WTC11 (cell line): ENCODE measurements around the gene IGSF6. TPM values are rescaled to one million over a fixed set of nuclear protein-coding genes. Genes with fewer than 3 reads are reported as not detected.

Source experiments
- ATAC-seq: fragments of 200-7000 bp; cut with Tn5 transposase; 2 replicates; pipeline ENCODE4 v1.10.0; 2021; ENCODE audit warnings: mild to moderate bottlenecking, moderate library complexity
- CTCF ChIA-PET: fragments of 300-600 bp; sonication (Branson Sonifier 250); formaldehyde crosslinking; loops from one replicate; lab custom pipeline; 2021; ENCODE audit warnings: antibody characterized with exemption; lab: Charles Lee
- POLR2A ChIA-PET: fragments of 350-600 bp; sonication (Branson Sonifier 250); formaldehyde crosslinking; loops from one replicate; lab custom pipeline; 2021; ENCODE audit warnings: antibody characterized with exemption; lab: Charles Lee
- DNase-seq: peaks from one replicate; pipeline ENCODE4 v3.0.0; 2021; ENCODE audit warnings: low spot score
- H3K27ac Mint-ChIP-seq: 2 replicates; pipeline ENCODE4 v1.8.0; 2021; ENCODE audit warnings: mixed read lengths
- H3K27me3 Mint-ChIP-seq: 2 replicates; pipeline ENCODE4 v1.8.0; 2021; ENCODE audit warnings: low read depth, mild to moderate bottlenecking, moderate library complexity, mixed read lengths
- H3K36me3 Mint-ChIP-seq: 2 replicates; pipeline ENCODE4 v1.8.0; 2021; ENCODE audit warnings: mixed read lengths
- H3K4me1 Mint-ChIP-seq: 2 replicates; pipeline ENCODE4 v1.8.0; 2022; ENCODE audit warnings: mixed read lengths
- H3K4me3 Mint-ChIP-seq: 2 replicates; pipeline ENCODE4 v1.8.0; 2021; ENCODE audit warnings: mild to moderate bottlenecking, moderate library complexity, mixed read lengths
- H3K9me3 Mint-ChIP-seq: 2 replicates; pipeline ENCODE4 v1.8.0; 2021; ENCODE audit warnings: mixed read lengths
- ETV6 ChIP-seq: sonication (generic); formaldehyde crosslinking; IDR thresholded peaks from 2 replicates; pipeline ENCODE4 v1.8.1; 2022; ENCODE audit warnings: mild to moderate bottlenecking, missing genetic modification reagents
- FOXP1 ChIP-seq: sonication (generic); formaldehyde crosslinking; IDR thresholded peaks from 2 replicates; pipeline ENCODE4 v1.8.0; 2022; ENCODE audit warnings: missing genetic modification reagents, mild to moderate bottlenecking, moderate library complexity, borderline replicate concordance
- GABPB1 ChIP-seq: sonication (generic); formaldehyde crosslinking; IDR thresholded peaks from 2 replicates; pipeline ENCODE4 v1.8.1; 2023; ENCODE audit warnings: mild to moderate bottlenecking, missing genetic modification reagents
- GRHL2 ChIP-seq: fragments of 250-450 bp; sonication (Bioruptor Pico); IDR thresholded peaks from 2 replicates; pipeline ENCODE4 v1.8.0; 2022; ENCODE audit warnings: mild to moderate bottlenecking, moderate library complexity; ENCODE audit not compliant: insufficient replicate concordance, severe bottlenecking
- JUN ChIP-seq: sonication (generic); formaldehyde crosslinking; IDR thresholded peaks from 2 replicates; pipeline ENCODE4 v1.8.0; 2023; ENCODE audit warnings: mild to moderate bottlenecking, missing genetic modification reagents
- MXD4 ChIP-seq: fragments of 250-450 bp; sonication (Bioruptor Pico); IDR thresholded peaks from 2 replicates; pipeline ENCODE4 v1.8.0; 2021; ENCODE audit warnings: mild to moderate bottlenecking, moderate library complexity, borderline replicate concordance
- MYBL2 ChIP-seq: sonication (generic); formaldehyde crosslinking; IDR thresholded peaks from 2 replicates; pipeline ENCODE4 v1.8.1; 2023; ENCODE audit warnings: mild to moderate bottlenecking, moderate library complexity, missing genetic modification reagents
- NR3C1 ChIP-seq: sonication (generic); formaldehyde crosslinking; conservative IDR thresholded peaks from 2 replicates; pipeline ENCODE4 v1.8.1; 2023; ENCODE audit warnings: low read depth, mild to moderate bottlenecking, missing genetic modification reagents
- RELA ChIP-seq: sonication (generic); formaldehyde crosslinking; IDR thresholded peaks from 2 replicates; pipeline ENCODE4 v1.8.1; 2022; ENCODE audit warnings: missing genetic modification reagents, mild to moderate bottlenecking, borderline replicate concordance
- TCF7 ChIP-seq: sonication (generic); formaldehyde crosslinking; IDR thresholded peaks from 2 replicates; pipeline ENCODE4 v1.8.0; 2022; ENCODE audit warnings: mild to moderate bottlenecking, low read depth, missing genetic modification reagents, moderate library complexity
- TEAD1 ChIP-seq: sonication (generic); formaldehyde crosslinking; IDR thresholded peaks from 2 replicates; pipeline ENCODE4 v1.8.0; 2022; ENCODE audit warnings: mild to moderate bottlenecking, missing genetic modification reagents
- TEAD4 ChIP-seq: sonication (generic); formaldehyde crosslinking; IDR thresholded peaks from 2 replicates; pipeline ENCODE4 v1.8.0; 2022; ENCODE audit warnings: mild to moderate bottlenecking, missing genetic modification reagents
- ZNF121 ChIP-seq: sonication (generic); formaldehyde crosslinking; IDR thresholded peaks from 2 replicates; pipeline ENCODE4 v1.8.0; 2023; ENCODE audit warnings: missing genetic modification reagents
- ZNF138 ChIP-seq: sonication (generic); formaldehyde crosslinking; conservative IDR thresholded peaks from 2 replicates; pipeline ENCODE4 v1.8.1; 2022; ENCODE audit warnings: mild to moderate bottlenecking, moderate library complexity, missing genetic modification reagents
- ZNF423 ChIP-seq: fragments of 250-450 bp; sonication (Bioruptor Pico); IDR thresholded peaks from 2 replicates; pipeline ENCODE4 v2.1.2; 2022; ENCODE audit warnings: mild to moderate bottlenecking, moderate library complexity
- total RNA-seq: library from RNA; stranded (reverse); gene quantifications from 3 replicates; pipeline ENCODE4 v1.2.3, GENCODE V29; 2021
- TF ChIP-seq, protein P1 (sequence below): fragments of 250-450 bp; sonication (Bioruptor Pico); IDR thresholded peaks from 2 replicates; pipeline ENCODE4 v1.9.0; 2021; ENCODE audit warnings: moderate library complexity, mild to moderate bottlenecking, inconsistent platforms, borderline replicate concordance
- TF ChIP-seq, protein P2 (sequence below): fragments of 200-600 bp; IDR thresholded peaks from 2 replicates; pipeline ENCODE4 v1.8.0; 2022; ENCODE audit warnings: antibody characterized with exemption
- TF ChIP-seq, protein P3 (sequence below): sonication (generic); formaldehyde crosslinking; IDR thresholded peaks from 2 replicates; pipeline ENCODE4 v1.8.1; 2022; ENCODE audit warnings: low read depth, missing genetic modification reagents, borderline replicate concordance
- TF ChIP-seq, protein P4 (sequence below): fragments of 250-450 bp; sonication (Bioruptor Pico); IDR thresholded peaks from 2 replicates; pipeline ENCODE4 v1.9.0; 2021; ENCODE audit warnings: mild to moderate bottlenecking
- TF ChIP-seq, protein P5 (sequence below): sonication (generic); formaldehyde crosslinking; IDR thresholded peaks from 2 replicates; pipeline ENCODE4 v1.8.0; 2022; ENCODE audit warnings: mild to moderate bottlenecking, missing genetic modification reagents
- TF ChIP-seq, protein P6 (sequence below): sonication (generic); formaldehyde crosslinking; IDR thresholded peaks from 2 replicates; pipeline ENCODE4 v1.8.1; 2023; ENCODE audit warnings: mild to moderate bottlenecking, missing genetic modification reagents, borderline replicate concordance

The IGSF6 gene
- total RNA-seq, 1 experiment from 2014 or later: not detected

DNA sequence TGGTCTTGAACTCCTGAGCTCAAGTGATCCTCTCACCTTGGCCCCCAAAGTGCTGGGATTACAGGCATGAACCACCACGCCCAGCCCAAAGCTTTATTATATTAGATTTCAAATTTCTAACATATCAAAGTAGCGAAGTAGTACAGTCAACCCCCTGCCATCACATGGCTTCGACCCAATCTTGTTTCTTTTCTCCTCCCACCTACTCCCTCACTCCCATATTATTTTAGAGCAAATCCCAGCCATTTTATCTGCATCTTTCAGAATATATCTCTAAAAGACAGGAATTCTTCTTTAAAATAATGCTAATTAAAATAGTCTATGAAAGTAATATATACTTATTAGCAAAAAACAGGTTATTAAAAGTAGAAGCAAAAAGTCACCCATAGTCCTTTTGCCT lies 893 bp downstream of the IGSF6 start:
- POLR2A ChIA-PET: no interaction called here
- H3K4me3 Mint-ChIP-seq: no peak overlapping the region
- H3K27ac Mint-ChIP-seq: no peak overlapping the region
- no peak for ATAC-seq
- no peaks in the 10 kb centered on the region for H3K27me3 Mint-ChIP-seq
- peaks cover 12% of the 10 kb centered on the region; the same call in 1 of the 2 replicates for H3K36me3 Mint-ChIP-seq
- CTCF ChIA-PET: no interaction called here
- no peaks in the 10 kb centered on the region for H3K9me3 Mint-ChIP-seq
- TF ChIP-seq, protein P1, sequence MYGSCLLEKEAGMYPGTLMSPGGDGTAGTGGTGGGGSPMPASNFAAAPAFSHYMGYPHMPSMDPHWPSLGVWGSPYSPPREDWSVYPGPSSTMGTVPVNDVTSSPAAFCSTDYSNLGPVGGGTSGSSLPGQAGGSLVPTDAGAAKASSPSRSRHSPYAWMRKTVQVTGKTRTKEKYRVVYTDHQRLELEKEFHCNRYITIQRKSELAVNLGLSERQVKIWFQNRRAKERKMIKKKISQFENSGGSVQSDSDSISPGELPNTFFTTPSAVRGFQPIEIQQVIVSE (CRISPR knock-in tag): no peak
- TF ChIP-seq, protein P2, sequence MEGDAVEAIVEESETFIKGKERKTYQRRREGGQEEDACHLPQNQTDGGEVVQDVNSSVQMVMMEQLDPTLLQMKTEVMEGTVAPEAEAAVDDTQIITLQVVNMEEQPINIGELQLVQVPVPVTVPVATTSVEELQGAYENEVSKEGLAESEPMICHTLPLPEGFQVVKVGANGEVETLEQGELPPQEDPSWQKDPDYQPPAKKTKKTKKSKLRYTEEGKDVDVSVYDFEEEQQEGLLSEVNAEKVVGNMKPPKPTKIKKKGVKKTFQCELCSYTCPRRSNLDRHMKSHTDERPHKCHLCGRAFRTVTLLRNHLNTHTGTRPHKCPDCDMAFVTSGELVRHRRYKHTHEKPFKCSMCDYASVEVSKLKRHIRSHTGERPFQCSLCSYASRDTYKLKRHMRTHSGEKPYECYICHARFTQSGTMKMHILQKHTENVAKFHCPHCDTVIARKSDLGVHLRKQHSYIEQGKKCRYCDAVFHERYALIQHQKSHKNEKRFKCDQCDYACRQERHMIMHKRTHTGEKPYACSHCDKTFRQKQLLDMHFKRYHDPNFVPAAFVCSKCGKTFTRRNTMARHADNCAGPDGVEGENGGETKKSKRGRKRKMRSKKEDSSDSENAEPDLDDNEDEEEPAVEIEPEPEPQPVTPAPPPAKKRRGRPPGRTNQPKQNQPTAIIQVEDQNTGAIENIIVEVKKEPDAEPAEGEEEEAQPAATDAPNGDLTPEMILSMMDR: no peak
- TF ChIP-seq, protein P3, sequence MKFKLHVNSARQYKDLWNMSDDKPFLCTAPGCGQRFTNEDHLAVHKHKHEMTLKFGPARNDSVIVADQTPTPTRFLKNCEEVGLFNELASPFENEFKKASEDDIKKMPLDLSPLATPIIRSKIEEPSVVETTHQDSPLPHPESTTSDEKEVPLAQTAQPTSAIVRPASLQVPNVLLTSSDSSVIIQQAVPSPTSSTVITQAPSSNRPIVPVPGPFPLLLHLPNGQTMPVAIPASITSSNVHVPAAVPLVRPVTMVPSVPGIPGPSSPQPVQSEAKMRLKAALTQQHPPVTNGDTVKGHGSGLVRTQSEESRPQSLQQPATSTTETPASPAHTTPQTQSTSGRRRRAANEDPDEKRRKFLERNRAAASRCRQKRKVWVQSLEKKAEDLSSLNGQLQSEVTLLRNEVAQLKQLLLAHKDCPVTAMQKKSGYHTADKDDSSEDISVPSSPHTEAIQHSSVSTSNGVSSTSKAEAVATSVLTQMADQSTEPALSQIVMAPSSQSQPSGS (CRISPR knock-in tag): no peak
- no peak for TF ChIP-seq NR3C1 (CRISPR knock-in tag)
- TF ChIP-seq, protein P4, sequence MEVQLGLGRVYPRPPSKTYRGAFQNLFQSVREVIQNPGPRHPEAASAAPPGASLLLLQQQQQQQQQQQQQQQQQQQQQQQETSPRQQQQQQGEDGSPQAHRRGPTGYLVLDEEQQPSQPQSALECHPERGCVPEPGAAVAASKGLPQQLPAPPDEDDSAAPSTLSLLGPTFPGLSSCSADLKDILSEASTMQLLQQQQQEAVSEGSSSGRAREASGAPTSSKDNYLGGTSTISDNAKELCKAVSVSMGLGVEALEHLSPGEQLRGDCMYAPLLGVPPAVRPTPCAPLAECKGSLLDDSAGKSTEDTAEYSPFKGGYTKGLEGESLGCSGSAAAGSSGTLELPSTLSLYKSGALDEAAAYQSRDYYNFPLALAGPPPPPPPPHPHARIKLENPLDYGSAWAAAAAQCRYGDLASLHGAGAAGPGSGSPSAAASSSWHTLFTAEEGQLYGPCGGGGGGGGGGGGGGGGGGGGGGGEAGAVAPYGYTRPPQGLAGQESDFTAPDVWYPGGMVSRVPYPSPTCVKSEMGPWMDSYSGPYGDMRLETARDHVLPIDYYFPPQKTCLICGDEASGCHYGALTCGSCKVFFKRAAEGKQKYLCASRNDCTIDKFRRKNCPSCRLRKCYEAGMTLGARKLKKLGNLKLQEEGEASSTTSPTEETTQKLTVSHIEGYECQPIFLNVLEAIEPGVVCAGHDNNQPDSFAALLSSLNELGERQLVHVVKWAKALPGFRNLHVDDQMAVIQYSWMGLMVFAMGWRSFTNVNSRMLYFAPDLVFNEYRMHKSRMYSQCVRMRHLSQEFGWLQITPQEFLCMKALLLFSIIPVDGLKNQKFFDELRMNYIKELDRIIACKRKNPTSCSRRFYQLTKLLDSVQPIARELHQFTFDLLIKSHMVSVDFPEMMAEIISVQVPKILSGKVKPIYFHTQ: no peak
- no peak for TF ChIP-seq ETV6 (CRISPR knock-in tag)
- no peak for TF ChIP-seq JUN (CRISPR knock-in tag)
- H3K4me1 Mint-ChIP-seq: no peaks in the 10 kb centered on the region
- DNase-seq: no peak

DNA sequence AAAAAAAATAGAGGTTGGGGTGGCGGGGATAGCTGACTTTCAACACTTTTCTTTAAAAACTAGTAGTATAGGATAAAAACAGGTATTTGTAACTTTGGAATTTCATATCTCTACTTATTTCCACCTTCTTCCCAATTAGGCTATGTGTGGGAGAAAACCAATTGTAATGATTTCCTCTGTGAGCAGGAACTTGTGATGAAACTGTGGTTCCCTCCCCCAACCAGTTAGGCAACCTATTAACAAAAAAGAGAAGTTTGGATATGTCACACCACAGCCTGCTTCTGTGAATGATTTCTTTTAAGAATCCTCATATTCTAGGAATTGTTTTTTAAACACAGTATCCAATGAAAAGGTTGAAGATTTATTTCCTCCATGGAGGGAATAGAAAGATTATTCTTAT lies 1.9 kb downstream of the IGSF6 start:
- Mint-ChIP-seq H3K27me3 (no peaks in the 10 kb centered on the region), H3K9me3 (no peaks in the 10 kb centered on the region)

More for the DNA sequence above, 1.9 kb downstream of the IGSF6 start:
- CTCF ChIA-PET: no interaction called here
- 0 out of 2 replicates have a peak, but pooled peaks cover 1% of the 10 kb centered on the region for H3K4me1 Mint-ChIP-seq
- ATAC-seq: no peak
- no peak for TF ChIP-seq TCF7
- TF ChIP-seq, protein P5, sequence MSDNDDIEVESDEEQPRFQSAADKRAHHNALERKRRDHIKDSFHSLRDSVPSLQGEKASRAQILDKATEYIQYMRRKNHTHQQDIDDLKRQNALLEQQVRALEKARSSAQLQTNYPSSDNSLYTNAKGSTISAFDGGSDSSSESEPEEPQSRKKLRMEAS (CRISPR knock-in tag): no peak
- no peak for TF ChIP-seq MXD4 (CRISPR knock-in tag)
- no peak for TF ChIP-seq TEAD1 (CRISPR knock-in tag)
- TF ChIP-seq TEAD4 (CRISPR knock-in tag): no peak
- TF ChIP-seq, protein P3 (CRISPR knock-in tag): no peak
- no peak for TF ChIP-seq GABPB1 (CRISPR knock-in tag)
- TF ChIP-seq GRHL2 (CRISPR knock-in tag): no peak
- TF ChIP-seq, protein P6, sequence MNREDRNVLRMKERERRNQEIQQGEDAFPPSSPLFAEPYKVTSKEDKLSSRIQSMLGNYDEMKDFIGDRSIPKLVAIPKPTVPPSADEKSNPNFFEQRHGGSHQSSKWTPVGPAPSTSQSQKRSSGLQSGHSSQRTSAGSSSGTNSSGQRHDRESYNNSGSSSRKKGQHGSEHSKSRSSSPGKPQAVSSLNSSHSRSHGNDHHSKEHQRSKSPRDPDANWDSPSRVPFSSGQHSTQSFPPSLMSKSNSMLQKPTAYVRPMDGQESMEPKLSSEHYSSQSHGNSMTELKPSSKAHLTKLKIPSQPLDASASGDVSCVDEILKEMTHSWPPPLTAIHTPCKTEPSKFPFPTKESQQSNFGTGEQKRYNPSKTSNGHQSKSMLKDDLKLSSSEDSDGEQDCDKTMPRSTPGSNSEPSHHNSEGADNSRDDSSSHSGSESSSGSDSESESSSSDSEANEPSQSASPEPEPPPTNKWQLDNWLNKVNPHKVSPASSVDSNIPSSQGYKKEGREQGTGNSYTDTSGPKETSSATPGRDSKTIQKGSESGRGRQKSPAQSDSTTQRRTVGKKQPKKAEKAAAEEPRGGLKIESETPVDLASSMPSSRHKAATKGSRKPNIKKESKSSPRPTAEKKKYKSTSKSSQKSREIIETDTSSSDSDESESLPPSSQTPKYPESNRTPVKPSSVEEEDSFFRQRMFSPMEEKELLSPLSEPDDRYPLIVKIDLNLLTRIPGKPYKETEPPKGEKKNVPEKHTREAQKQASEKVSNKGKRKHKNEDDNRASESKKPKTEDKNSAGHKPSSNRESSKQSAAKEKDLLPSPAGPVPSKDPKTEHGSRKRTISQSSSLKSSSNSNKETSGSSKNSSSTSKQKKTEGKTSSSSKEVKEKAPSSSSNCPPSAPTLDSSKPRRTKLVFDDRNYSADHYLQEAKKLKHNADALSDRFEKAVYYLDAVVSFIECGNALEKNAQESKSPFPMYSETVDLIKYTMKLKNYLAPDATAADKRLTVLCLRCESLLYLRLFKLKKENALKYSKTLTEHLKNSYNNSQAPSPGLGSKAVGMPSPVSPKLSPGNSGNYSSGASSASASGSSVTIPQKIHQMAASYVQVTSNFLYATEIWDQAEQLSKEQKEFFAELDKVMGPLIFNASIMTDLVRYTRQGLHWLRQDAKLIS (CRISPR knock-in tag): no peak
- TF ChIP-seq FOXP1 (CRISPR knock-in tag): no peak
- no peak for TF ChIP-seq ZNF138 (CRISPR knock-in tag)
- TF ChIP-seq MYBL2: no peak
- no peak for TF ChIP-seq ZNF423 (CRISPR knock-in tag)
- TF ChIP-seq ZNF121: no peak
- no peak for TF ChIP-seq RELA (CRISPR knock-in tag)
- H3K4me3 Mint-ChIP-seq: no peak overlapping the region
- POLR2A ChIA-PET: no interaction called here
- peaks cover 8% of the 10 kb centered on the region; the same call in 1 of the 2 replicates for H3K36me3 Mint-ChIP-seq
- DNase-seq: no peak
- H3K27ac Mint-ChIP-seq: no peak overlapping the region
